ENCODE results near the gene SYNPO.

GRCh38 chr5:150644058-150644457 lies 3.6 kb downstream of the SYNPO start:
- TF ChIP-seq POLR2A (IDR thresholded peaks at IDR 0.05; ENCODE audit: low read depth), result no peak
- no peak for TF ChIP-seq CTCF (IDR thresholded peaks at IDR 0.05)
